HCT116 (cell line): Measurements from ENCODE around the gene ZCWPW2.

Experiments used
- CTCF ChIP-seq, 3 experiments: fragments of 200-600 bp in 1 of 3; sonication (generic) in 1 of 3; IDR thresholded peaks in 2 of 3; conservative IDR thresholded peaks in 1 of 3; 2 replicates each; pipeline ENCODE4 v1.5.1; 2012 to 2017; ENCODE audit warnings: low read depth in 2 of 3, low read length in 2 of 3, antibody characterized with exemption in 1 of 3, borderline replicate concordance in 1 of 3, control low read depth in 1 of 3, mild to moderate bottlenecking in 1 of 3, mixed read lengths in 1 of 3, mixed run types in 1 of 3, moderate library complexity in 1 of 3; ENCODE audit not compliant: insufficient read depth in 1 of 3
- EZH2phosphoT487 ChIP-seq: fragments of 200-600 bp; IDR thresholded peaks from 2 replicates; pipeline ENCODE4 v1.6.1; 2018; ENCODE audit warnings: antibody characterized with exemption, borderline replicate concordance
- POLR2A ChIP-seq: IDR thresholded peaks from 2 replicates; pipeline ENCODE4 v1.7.0; 2011; ENCODE audit warnings: borderline replicate concordance; ENCODE audit not compliant: insufficient read depth, insufficient read length; ENCODE audit errors: extremely low read depth
- POLR2AphosphoS5 ChIP-seq: IDR thresholded peaks from 2 replicates; pipeline ENCODE4 v1.6.1; 2011; ENCODE audit warnings: mild to moderate bottlenecking, low read depth, low read length, moderate library complexity
- REST ChIP-seq: IDR thresholded peaks from 2 replicates; pipeline ENCODE4 v1.6.1; 2012; ENCODE audit warnings: low read depth
- TCF7L2 ChIP-seq: IDR thresholded peaks from 2 replicates; pipeline ENCODE4 v1.7.0; 2011; ENCODE audit warnings: borderline replicate concordance, inconsistent platforms; ENCODE audit not compliant: insufficient read depth, insufficient read length; ENCODE audit errors: extremely low read depth

- TF ChIP-seq POLR2AphosphoS5 (no peak), CTCF (IDR thresholded peaks at IDR 0.05 in 2 of 3, conservative IDR thresholded peaks at IDR 0.05 in 1 of 3; ENCODE audit: borderline replicate concordance in 1 of 3, insufficient read depth in 1 of 3, low read depth in 2 of 3, low read length in 2 of 3) (no peak), EZH2phosphoT487 (no peak), POLR2A (no peak), TCF7L2 (no peak), REST (no peak)
Measured at GRCh38 chr3:28399206-28399605, 50.7 kb downstream of the ZCWPW2 start.
